Stimulated activated CD4-positive, alpha-beta T cell treated with anti-CD3 and anti-CD28 coated beads, Interleukin-1b, Interleukin-23, amount 100 ng/mL, for 24 hours (primary cell): ENCODE results near the gene KLK15.
"Not testable (repeated sequence)": the region's sequence is repeated elsewhere in the genome, so short reads cannot be mapped to it uniquely, and the experiment has no call there.

Experiments used
- DNase-seq, 4 experiments: peaks; one replicate each; pipeline ENCODE4 v3.0.0-alpha.2; 2020; ENCODE audit warnings: low read depth in 4 of 4, low spot score in 1 of 4

The KLK15 gene

DNA sequence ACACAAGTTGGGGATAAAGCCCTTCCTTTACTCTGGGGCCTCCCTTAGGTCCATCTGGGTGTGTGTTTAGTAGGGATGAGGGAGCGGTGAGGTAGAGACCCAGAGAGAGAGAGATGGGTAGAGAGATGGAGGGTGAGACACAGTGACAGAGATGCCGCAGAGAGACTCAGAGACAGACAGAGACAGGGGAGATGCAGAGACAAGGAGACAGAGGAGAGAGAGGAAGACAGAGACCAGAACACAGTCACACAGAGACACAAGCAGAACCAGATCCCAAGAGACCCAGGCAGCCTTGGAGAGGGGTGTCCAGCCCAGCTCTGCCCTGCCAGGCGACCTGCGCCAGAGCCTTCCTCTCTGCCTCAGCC is 12.1 kb downstream of the KLK15 start:
- DNase-seq: no peak

GRCh38 chr19:50820549-50821247 is 12.7 kb downstream of the KLK15 start:
- DNase-seq: no peak

GRCh38 chr19:50820086-50820485 is 13.3 kb downstream of the KLK15 start:
- no peak for DNase-seq

GRCh38 chr19:50819636-50820035 is 13.7 kb downstream of the KLK15 start:
- no peak for DNase-seq

DNA sequence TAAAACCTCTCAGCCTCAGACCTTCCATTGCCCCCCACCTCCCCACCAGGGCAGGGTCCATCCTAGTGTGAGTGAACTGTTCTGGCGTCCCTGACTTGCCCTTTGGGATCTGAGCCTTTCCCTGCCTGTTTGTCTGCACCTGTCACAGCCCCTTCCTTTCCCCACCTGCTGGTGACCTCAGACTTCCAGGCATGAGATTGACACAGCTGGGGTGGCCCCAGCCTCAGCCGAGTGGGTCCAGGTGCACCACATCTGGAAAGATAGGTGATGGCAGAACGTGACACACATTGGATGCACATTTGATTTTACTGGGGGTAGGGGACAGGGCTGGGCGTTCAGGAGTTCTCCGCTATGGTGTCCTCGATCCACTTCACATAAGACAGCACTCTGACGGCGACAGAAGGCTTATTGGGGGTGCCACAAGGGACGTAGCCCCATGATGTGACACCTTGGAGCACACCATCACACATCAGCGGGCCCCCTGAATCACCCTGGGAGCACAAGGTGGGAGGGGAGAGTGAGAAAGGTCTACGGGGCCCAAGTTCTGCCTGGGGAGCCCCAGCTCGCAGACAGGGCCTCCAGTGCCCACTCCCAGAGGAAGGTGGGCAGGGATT is 14.4 kb downstream of the KLK15 start:
- DNase-seq: no peak

DNA sequence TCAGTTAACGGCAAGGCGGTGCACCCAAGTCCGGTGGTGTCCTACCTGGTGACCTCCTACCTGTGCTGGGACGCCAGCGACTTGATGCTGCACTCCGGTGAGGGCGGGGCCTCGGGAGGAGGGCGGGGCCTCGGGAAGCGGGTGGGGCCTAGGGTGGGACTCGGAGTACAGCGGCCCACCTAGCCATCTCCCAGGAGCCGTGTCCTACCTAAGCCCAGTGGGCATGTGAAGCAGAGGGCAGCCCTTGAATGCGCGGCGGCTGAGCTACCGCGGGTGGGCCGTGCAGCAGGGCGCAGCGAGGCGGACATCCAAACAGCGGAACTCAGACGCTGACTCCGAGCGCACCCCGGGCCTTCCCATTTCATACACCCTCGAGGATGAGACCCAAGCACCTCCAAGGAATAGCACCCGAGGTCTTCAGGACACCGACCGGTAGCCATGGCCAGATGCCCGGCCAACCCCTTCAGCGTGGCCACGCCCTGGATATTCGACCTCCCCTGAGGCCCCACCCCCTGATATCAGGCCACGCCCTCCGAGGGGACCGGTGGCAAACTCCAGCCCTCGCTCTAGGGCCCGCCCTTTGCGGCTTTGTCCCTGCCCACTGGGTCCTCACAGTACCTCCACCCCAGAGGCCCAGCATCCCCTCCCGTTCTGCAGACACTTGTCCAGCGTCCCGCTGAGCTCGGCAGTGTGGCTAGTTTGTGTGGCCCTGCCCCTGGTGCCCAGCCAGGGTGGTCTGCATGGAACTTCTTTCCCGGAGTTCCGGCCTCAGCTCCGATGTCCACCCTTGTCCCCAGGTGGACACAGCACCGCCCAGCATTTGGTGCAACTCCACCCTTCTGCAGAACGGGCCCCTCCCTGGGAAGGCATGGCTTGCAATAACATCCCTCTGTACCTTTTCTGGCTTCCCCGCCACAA is 15.2 kb downstream of the KLK15 start:
- DNase-seq: peak in 2 of 4 experiments; percentile 46 to 48

DNA sequence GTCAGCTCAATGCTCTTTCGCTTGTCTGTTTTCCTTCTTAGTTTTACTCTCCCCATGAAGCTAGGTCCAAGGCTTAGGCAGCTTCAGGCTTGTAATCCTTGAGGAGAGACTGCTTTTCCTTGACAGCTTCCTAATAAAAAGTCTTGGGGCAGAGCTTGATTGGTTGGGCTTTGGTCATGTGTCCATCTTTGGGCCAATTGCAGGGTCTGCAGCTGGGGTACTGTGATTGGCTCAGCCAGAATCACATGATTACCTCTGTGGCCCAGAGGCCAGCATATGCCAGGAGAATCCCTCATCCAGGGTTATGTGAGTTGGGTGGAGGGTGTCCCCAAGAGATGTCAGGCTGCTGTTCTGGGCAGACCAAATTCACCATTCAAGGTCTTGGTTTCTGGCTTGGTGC is 17.9 kb downstream of the KLK15 start:
- DNase-seq: no peak

DNA sequence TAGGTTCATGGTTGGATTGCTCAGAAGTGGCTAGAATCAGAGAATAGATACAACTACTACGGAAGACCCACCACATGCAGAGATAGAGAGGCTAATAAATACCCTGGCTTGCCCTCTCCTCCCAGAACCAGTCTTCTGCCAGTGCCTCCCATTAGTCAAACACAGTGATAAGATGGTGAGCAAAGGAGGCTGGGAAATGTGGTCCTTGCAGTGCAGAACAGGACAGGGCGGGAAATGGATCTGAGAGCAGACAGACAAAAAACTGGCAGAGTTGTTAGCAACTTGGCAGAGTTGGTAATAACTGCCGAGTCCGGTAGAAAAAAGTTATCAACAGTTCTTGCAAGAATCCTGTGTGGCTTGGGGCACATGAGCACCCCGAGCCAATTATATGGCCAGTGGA is 18.5 kb downstream of the KLK15 start:
- no peak for DNase-seq

DNA sequence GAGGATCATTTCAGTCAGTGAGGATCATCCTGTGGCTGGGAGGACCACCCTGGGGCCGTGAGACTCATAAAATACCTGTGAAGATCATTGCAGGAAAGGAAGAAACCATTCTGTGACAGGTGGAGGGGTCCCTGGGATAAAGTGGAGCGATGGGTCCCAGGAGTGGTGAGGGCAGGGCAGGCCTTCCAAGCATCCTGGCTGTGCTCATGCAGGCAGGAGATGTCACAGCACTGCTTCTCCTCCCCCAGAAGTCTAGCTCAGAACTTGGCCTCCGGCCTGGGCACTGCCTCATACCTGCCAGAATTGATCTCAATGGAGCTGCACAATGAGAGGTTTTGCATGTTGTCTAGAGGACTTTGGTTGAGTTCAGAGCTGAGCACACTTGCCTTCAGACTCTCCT is 20.9 kb downstream of the KLK15 start:
- no peak for DNase-seq

DNA sequence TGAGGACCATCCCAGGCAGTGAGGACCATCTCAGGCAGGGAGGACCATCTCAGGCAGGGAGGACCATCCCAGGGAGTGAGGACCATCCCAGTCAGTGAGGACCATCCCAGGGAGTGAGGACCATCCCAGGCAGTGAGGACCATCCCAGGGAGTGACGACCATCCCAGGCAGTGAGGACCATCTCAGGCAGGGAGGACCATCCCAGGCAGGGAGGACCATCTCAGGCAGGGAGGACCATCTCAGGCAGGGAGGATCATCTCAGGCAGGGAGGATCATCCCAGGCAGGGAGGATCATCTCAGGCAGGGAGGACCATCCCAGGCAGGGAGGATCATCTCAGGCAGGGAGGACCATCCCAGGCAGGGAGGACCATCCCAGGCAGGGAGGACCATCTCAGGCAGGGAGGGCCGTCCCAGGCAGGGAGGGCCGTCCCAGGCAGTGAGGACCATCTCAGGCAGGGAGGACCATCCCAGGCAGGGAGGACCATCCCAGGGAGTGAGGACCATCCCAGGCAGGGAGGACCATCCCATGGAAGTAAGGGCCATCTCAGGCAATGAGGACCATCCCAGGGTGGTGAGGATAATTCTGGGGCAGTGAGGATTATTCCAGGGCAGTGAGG is 21.6 kb downstream of the KLK15 start:
- not testable (repeated sequence) for DNase-seq

DNA sequence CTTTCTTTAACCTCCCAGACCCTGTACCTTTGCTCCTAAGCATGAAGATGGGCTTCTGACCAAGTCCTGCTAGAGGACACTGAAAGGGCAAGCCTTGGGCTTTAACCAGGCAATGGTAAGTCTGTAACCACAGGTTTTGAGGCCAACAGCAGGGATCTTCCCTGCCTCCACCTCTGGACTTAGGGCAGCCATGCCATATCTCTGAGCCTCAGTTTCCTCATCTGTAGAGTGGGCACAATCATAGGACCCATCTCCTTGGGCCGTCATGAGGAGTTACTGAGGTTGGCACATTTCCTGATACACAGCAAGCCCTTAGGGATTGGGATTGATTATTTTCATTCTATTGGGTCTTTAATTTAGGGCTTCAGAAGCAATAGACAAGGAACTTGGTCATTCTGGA is 24.5 kb downstream of the KLK15 start:
- no peak for DNase-seq

DNA sequence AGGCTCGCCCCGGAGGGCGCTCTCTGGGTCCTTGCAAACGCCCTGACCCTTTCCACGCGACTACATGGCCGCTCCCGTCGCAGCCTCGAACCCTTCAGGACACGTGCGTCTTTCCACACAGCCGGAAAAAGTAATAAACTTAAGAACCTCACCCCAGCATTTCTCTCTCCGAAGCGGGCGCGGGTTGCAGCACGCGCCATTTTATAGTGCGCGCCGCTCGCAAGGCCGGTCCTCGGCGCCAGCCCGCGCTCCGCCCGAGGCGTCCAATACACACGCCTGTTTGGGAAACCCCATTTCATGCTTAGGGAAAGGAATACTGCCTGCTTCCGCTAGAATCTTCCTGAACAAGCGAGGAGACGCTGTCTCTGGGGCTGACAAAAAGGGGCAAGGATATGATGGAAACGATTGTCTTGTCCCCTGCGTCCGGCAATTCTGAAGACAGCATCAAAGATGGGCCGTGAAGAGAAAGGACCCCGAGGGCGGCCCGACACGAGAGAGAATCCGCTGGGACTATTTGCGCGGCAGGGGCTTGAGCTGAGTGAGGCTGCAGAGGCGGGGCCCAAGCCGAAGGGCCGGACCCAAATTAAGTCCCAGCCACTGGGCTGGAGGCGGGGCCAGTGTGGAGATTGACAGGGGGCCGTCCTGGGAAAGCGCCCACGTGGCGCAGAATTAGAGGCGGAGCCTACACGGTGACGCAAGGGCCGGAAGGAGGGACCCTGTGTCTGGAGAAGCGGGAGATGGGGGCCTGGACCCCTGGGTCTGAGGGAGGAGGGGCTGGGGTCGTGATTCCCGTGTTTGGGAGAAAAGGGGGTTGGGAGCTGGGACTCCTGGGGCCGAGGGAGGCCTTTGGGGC is 28.7 kb downstream of the KLK15 start:
- peak; percentile 92 to 99 (median 97) for DNase-seq

DNA sequence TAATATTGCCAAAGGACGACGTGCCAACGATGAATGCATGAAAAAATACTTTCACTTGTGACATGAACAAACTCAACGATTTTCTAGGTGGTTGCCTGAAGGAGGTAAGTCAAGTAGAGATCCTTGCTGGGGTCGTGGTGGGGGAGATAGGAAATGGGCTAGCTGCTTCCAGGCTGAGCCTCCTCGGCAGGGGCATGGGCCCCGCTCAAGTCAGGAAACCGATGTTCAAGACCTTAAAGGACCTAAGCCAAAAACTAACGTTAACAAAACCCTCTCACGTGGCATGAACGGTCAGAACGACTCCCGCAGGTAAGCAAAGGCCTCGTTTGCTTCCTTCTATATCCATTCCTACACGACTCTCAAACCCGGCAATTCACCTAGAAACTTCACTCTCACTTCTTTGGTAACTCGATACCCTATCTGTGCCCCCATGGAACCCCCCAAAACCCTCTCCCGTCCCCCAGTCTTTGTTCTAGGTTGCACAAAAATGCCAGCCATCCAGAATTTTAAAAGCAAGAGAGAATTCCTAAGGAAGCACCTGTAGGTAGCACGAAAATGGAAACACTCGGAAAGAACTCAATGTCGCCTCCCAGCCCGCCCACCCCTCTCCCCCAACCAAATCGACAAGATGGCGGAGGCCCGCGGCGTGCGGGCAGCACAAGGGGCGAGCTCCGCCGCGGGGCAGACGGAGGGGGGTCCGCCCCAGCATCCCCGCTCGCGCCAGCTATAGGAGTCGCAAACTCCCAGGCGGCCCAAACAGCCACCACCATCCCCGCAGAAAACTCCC is 29.5 kb downstream of the KLK15 start:
- peak in 2 of 4 experiments; percentile 36 to 40 for DNase-seq

DNA sequence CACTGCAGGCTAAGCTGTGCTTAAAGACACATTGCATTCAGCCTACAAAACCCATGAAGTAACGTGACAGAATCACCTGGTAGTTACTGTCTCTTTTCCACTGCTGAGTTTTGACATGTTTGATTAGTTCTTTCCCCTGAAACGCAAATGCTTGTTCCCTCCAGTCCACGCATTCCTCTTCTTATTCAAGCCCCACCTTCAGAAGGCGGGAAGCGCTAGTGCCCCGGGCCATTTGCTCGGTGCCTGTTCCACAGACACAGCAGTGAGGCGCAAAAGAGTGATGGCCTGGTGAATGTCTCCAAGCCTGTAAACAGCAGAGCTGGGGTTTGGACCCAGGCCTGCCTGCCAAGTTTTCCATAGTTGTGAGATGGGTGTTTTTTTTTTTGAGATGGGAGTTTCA is 32.3 kb downstream of the KLK15 start:
- DNase-seq: no peak

- DNase-seq: no peak
These were observed 33.9 kb downstream of the KLK15 start for GRCh38 chr19:50799547-50799851.

DNA sequence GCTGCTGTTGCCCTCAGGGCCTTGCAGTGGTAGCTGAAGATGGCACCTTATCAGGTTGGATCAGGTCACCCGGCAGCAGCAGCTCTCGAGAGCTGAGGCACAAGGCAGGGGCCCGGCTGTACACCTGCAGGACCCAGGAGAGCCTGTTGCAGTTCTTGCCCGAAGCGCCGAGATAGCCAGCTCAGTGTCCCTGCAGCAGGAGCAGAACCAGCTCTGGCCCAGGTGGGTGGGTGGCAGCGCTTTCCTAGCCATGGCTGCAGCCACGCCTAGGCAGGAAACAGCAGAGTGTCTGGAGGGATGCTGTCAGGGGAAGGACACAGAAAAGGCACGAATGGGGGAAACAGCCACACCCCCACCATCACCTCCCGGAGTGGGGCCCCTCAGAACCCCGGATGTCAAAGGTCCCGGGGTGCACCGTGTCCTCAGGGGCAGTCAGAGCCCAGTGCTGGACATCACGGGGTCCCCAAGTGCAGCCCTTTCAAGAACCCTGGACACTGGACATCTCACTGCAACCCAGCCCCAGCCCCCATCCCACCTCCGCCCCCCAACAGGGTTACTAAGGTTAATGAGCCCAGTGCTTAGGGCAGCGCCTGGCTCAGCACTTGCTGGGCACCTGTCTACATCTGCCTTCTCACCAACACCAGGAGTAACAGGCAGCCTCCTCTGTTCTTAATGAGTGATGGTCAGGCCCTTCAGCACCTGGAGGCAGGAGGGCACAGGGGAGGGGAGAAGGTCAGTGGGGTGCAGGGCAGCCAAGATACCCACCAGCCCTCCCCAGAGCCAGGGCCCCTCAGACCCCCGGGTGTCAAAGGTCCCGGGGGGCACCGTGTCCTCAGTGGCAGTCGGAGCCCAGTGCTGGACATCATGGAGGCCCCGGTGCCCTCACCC is 34.5 kb downstream of the KLK15 start:
- no peak for DNase-seq

GRCh38 chr19:50797781-50798658 is 35.4 kb downstream of the KLK15 start:
- no peak for DNase-seq

- no peak for DNase-seq
These were observed 36.0 kb downstream of the KLK15 start for GRCh38 chr19:50797429-50797780.
